ENCODE results near the gene BMP6. TPM values are rescaled to one million over a fixed set of nuclear protein-coding genes. Genes with fewer than 3 reads are reported as not detected.

BMP6 gene
- polyA plus RNA-seq, 1 experiment = 0.06 TPM

DNA sequence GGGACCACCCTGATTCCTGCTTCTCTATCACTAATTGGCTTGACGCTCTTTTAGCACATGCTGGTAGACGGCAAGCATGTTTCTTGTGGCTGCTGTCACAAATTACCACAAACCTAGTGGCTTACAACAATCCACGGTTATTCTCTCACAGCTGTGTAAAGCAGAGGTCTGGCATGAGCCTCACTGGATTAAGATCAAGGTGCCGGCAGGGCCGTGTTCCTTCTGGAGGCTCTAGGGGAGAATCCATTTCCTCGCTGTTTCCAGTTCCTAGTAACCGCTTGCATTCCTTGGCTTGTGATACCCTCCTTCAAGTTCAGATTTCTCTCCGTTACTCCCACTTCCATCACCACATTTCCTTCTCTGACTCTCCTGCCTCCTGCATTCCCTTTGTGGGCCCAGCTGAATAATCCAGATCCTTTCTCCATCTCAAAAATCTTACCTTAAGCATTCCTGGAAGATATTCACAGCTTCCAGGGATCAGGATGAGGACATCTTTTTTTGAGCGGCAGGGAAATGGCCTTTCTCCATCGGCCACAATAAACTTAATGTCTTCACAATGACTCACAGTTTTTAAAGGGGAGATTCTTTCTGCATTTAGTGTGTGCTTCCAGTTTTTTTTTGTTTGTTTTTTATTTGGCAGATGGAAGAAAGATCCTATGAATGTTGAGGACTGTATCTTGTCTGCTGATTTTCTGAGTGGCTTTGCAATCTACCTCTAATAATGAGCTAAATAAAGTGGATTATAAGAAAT, 39.9 kb downstream of the BMP6 start:
- TF ChIP-seq, protein P1, sequence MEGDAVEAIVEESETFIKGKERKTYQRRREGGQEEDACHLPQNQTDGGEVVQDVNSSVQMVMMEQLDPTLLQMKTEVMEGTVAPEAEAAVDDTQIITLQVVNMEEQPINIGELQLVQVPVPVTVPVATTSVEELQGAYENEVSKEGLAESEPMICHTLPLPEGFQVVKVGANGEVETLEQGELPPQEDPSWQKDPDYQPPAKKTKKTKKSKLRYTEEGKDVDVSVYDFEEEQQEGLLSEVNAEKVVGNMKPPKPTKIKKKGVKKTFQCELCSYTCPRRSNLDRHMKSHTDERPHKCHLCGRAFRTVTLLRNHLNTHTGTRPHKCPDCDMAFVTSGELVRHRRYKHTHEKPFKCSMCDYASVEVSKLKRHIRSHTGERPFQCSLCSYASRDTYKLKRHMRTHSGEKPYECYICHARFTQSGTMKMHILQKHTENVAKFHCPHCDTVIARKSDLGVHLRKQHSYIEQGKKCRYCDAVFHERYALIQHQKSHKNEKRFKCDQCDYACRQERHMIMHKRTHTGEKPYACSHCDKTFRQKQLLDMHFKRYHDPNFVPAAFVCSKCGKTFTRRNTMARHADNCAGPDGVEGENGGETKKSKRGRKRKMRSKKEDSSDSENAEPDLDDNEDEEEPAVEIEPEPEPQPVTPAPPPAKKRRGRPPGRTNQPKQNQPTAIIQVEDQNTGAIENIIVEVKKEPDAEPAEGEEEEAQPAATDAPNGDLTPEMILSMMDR (IDR thresholded peaks at IDR 0.05; ENCODE audit: insufficient read depth, low read depth, low read length) = no peak
- DNase-seq (ENCODE audit: low read depth) = no peak
- no peaks in the 10 kb centered on the region for H3K36me3 ChIP-seq (ENCODE audit: control insufficient read depth, insufficient read depth, low read length)
- H3K27me3 ChIP-seq (ENCODE audit: control insufficient read depth, insufficient read depth, low read length) = peaks cover 5% of the 10 kb centered on the region
- H3K4me3 ChIP-seq (ENCODE audit: low read depth, low read length) = no peak overlapping the region
- POLR2A ChIA-PET = no interaction called here
- CTCF ChIA-PET = interaction anchor here (0.9 kb wide), 1 partner anchor 9 kb away, joined by 5 read pairs; no protein-coding TSS in a partner anchor

DNA sequence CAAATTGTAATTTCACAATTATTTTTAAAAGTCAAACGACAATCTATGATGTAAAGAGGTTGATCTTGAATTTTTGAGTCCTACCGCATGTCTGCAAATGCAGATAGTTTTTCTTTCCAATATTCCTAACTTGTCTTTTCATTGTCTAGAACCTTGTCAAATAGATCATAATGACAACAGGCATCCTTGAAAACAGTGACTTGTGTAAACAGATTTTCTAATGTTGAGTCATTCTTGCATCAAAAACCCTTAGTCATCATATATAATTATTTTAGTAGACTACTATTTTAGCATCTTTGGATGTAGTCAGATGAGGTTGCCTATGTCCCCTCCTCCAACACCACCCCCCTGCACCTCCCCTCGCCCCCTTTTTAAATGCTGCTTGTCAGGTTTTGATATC, 43.8 kb downstream of the BMP6 start:
- CTCF ChIA-PET = interaction anchor here (0.8 kb wide), 1 partner anchor 9 kb away, joined by 3 read pairs; no protein-coding TSS in a partner anchor
- POLR2A ChIA-PET = no interaction called here
- H3K36me3 ChIP-seq (ENCODE audit: control insufficient read depth, insufficient read depth, low read length) = no peaks in the 10 kb centered on the region
- no peak for DNase-seq (ENCODE audit: low read depth)
- TF ChIP-seq, protein P1 (IDR thresholded peaks at IDR 0.05; ENCODE audit: insufficient read depth, low read depth, low read length) = no peak
- no peak overlapping the region for H3K4me3 ChIP-seq (ENCODE audit: low read depth, low read length)
- H3K27me3 ChIP-seq (ENCODE audit: control insufficient read depth, insufficient read depth, low read length) = no peaks in the 10 kb centered on the region

DNA sequence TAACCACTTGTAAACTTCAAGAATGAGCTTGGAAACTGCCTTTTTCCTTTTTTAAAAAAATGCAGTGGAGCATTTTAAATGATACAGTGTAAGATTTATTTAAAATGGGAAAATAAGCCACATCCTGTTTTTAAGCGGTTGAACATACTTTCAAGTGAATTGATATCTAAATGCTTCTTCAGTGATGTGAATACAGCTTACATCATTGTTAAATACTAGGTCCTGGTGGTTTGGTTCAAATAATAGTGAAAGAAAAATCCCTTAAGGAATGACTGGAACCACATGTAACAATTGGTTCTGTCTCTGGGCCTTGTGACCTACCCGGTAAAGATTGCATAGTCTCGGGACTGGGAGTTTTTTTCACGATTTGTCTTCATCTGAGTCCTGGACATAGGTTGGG, 44.2 kb downstream of the BMP6 start:
- TF ChIP-seq, protein P1 (IDR thresholded peaks at IDR 0.05; ENCODE audit: insufficient read depth, low read depth, low read length) = no peak

DNA sequence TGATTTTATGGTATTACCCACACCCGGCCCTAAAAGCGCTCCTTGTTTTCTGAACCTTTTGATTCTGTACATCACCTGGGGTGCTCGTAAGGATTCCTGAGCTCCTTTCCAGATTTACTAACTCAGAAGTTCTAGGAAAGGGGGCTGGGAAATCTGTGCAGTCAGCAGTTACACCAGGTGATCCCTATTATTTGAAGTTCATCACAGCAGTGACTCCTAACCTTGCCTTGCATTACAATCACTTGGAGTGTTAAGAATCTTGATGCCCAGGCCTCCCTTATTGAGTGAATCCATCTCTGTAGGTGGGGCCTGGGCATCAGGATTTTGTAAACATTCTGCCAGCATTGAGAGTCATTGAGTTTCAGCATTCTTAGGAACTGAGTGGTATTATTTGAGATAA, 44.7 kb downstream of the BMP6 start:
- TF ChIP-seq, protein P1 (IDR thresholded peaks at IDR 0.05; ENCODE audit: insufficient read depth, low read depth, low read length) = no peak
- Histone ChIP-seq H3K27me3 (ENCODE audit: control insufficient read depth, insufficient read depth, low read length) (no peaks in the 10 kb centered on the region), H3K4me3 (ENCODE audit: low read depth, low read length) (no peak overlapping the region), H3K36me3 (ENCODE audit: control insufficient read depth, insufficient read depth, low read length) (no peaks in the 10 kb centered on the region)
- no peak for DNase-seq (ENCODE audit: low read depth)
- POLR2A ChIA-PET = no interaction called here
- CTCF ChIA-PET = interaction anchor here (0.8 kb wide), 1 partner anchor 52 kb away, joined by 3 read pairs; no protein-coding TSS in a partner anchor

More for the DNA sequence above, 44.2 kb downstream of the BMP6 start:
- Histone ChIP-seq H3K36me3 (ENCODE audit: control insufficient read depth, insufficient read depth, low read length) (no peaks in the 10 kb centered on the region), H3K4me3 (ENCODE audit: low read depth, low read length) (no peak overlapping the region), H3K27me3 (ENCODE audit: control insufficient read depth, insufficient read depth, low read length) (no peaks in the 10 kb centered on the region)
- no peak for DNase-seq (ENCODE audit: low read depth)
- CTCF ChIA-PET = interaction anchor here (0.8 kb wide), 1 partner anchor 51 kb away, joined by 3 read pairs; no protein-coding TSS in a partner anchor
- POLR2A ChIA-PET = no interaction called here

DNA sequence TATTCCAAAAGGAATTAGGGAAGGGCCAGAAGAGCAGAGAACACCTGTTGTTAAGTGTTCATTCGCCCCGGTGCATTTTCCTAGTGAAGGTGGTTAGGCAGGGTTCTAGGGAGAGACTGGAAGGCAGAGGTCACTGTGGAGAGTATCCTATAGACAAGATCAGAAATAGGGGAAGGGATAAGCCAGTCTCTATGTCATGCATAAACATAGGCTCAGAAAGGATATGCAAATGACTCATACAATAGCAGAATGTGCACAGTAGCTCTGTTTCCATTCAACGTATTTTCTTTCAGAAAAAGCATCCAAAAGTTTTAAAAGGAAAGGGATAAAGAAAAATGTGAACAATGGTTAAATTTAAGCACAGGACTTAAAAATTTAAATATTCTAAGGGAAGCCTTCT, 47.4 kb downstream of the BMP6 start:
- TF ChIP-seq, protein P1 (IDR thresholded peaks at IDR 0.05; ENCODE audit: insufficient read depth, low read depth, low read length) = no peak
- Histone ChIP-seq H3K4me3 (ENCODE audit: low read depth, low read length) (no peak overlapping the region), H3K36me3 (ENCODE audit: control insufficient read depth, insufficient read depth, low read length) (no peaks in the 10 kb centered on the region), H3K27me3 (ENCODE audit: control insufficient read depth, insufficient read depth, low read length) (no peaks in the 10 kb centered on the region)
- ChIA-PET POLR2A (no interaction called here), CTCF (no interaction called here)
- DNase-seq (ENCODE audit: low read depth) = no peak
